HepG2 (cell line): Measurements from ENCODE around the gene ALX3. TPM values are rescaled to one million over a fixed set of nuclear protein-coding genes. Genes with fewer than 3 reads are reported as not detected.

Experiments
- ATAC-seq: fragments of 200-7000 bp; cut with Tn5 transposase; 3 replicates; pipeline ENCODE4 v1.9.1; 2020; ENCODE audit warnings: mild to moderate bottlenecking, moderate library complexity
- BruUV-seq: library from RNA; stranded (reverse); fragments of 400-500 nt; replicated peaks from 2 replicates; lab custom pipeline; 2021; lab: Mats Ljungman, UMichigan
- CTCF ChIA-PET: fragments of 300-600 bp; formaldehyde crosslinking; extraction: SDS; loops from one replicate; lab custom pipeline; 2021; ENCODE audit warnings: low total read pairs, inconsistent platforms, low intra/inter-chr PET ratio; lab: Yijun Ruan, JAX
- POLR2A ChIA-PET: fragments of 350-600 bp; sonication (Branson Sonifier 250); formaldehyde crosslinking; loops from one replicate; lab custom pipeline; 2020; ENCODE audit warnings: antibody characterized with exemption, inconsistent platforms; lab: Yijun Ruan, JAX
- DNase-seq: peaks from one replicate; pipeline ENCODE4 v3.0.0-alpha.2; 2015; ENCODE audit warnings: low spot score
- FAIRE-seq: peaks from 3 replicates; lab custom pipeline; 2011; peaks lifted over from hg19 to GRCh38; lab: Jason Lieb, UNC
- H2AFZ ChIP-seq: one replicate; pipeline ENCODE4 v1.6.1; 2011; ENCODE audit warnings: low read length, inconsistent platforms
- H3K27ac ChIP-seq: fragments of 300-600 bp; 3 replicates; pipeline ENCODE4 v1.8.0; 2011; ENCODE audit warnings: mixed run types, mild to moderate bottlenecking, mixed read lengths, low read length, inconsistent platforms; ENCODE audit not compliant: insufficient read depth; ENCODE audit errors: extremely low read length
- H3K27me3 ChIP-seq, 2 experiments: fragments of 200-600 bp in 1 of 2; 2 replicates in 1 of 2; 3 replicates in 1 of 2; pipeline versions ENCODE4 v1.6.0 to v1.8.0; 2011; ENCODE audit warnings: low read length in 2 of 2, mild to moderate bottlenecking in 2 of 2, moderate library complexity in 2 of 2, inconsistent platforms in 1 of 2; ENCODE audit not compliant: insufficient read depth in 2 of 2, control insufficient read depth in 1 of 2
- H3K36me3 ChIP-seq, 2 experiments: fragments of 200-600 bp in 1 of 2; replicated peaks in 1 of 2; 2 replicates in 1 of 2; 3 replicates in 1 of 2; pipeline versions ENCODE4 v1.5.1 to v1.8.0; 2011; ENCODE audit warnings: low read length in 2 of 2, inconsistent platforms in 1 of 2; ENCODE audit not compliant: insufficient read depth in 2 of 2, control insufficient read depth in 1 of 2
- H3K4me1 ChIP-seq: 2 replicates; pipeline ENCODE4 v1.5.1; 2012; ENCODE audit warnings: low read length, inconsistent platforms; ENCODE audit not compliant: insufficient read depth
- H3K4me2 ChIP-seq: 2 replicates; pipeline ENCODE4 v1.6.0; 2011; ENCODE audit warnings: low read depth, low read length, inconsistent platforms
- H3K4me3 ChIP-seq, 3 experiments: fragments of 200-600 bp in 1 of 3; sonication (generic), shearing (Covaris generic) in 1 of 3; replicated peaks in 1 of 3; 2 replicates each; pipeline ENCODE4 v1.5.1; 2011 to 2016; ENCODE audit warnings: low read length in 3 of 3, inconsistent platforms in 2 of 3, low read depth in 2 of 3, mild to moderate bottlenecking in 2 of 3, control low read depth in 1 of 3, mixed read lengths in 1 of 3; ENCODE audit not compliant: insufficient read depth in 1 of 3
- H3K79me2 ChIP-seq: one replicate; pipeline ENCODE4 v1.6.1; 2011; ENCODE audit warnings: low read length, inconsistent platforms; ENCODE audit not compliant: insufficient read depth
- H3K9ac ChIP-seq: 2 replicates; pipeline ENCODE4 v1.6.0; 2011; ENCODE audit warnings: mild to moderate bottlenecking, low read depth, low read length, inconsistent platforms; ENCODE audit not compliant: insufficient read depth
- H3K9me3 ChIP-seq: 2 replicates; pipeline ENCODE4 v1.5.1; 2012; ENCODE audit warnings: mild to moderate bottlenecking, low read length
- H4K20me1 ChIP-seq: 2 replicates; pipeline ENCODE4 v1.6.0; 2011; ENCODE audit warnings: inconsistent platforms, mild to moderate bottlenecking, low read length, moderate library complexity; ENCODE audit not compliant: insufficient read depth
- HINFP ChIP-seq: sonication (generic); formaldehyde crosslinking; IDR thresholded peaks from 2 replicates; pipeline ENCODE4 v1.4.0; 2020; ENCODE audit warnings: low read depth, mild to moderate bottlenecking, missing genetic modification reagents
- IRF9 ChIP-seq: sonication (generic); formaldehyde crosslinking; IDR thresholded peaks from 2 replicates; pipeline ENCODE4 v1.8.0; 2022; ENCODE audit warnings: missing genetic modification reagents, mild to moderate bottlenecking, borderline replicate concordance
- KAT2B ChIP-seq: fragments of 150-350 bp; IDR thresholded peaks from 2 replicates; pipeline ENCODE4 v1.6.1; 2014; ENCODE audit warnings: low read depth, low read length, borderline replicate concordance
- KMT2B ChIP-seq: IDR thresholded peaks from 2 replicates; pipeline ENCODE4 v1.6.1; 2016; ENCODE audit warnings: missing genetic modification reagents, missing compliant biosample characterization
- MIER3 ChIP-seq: IDR thresholded peaks from 2 replicates; pipeline ENCODE4 v1.6.1; 2016; ENCODE audit warnings: missing compliant biosample characterization, borderline replicate concordance
- PAX8 ChIP-seq: sonication (generic); formaldehyde crosslinking; IDR thresholded peaks from 2 replicates; pipeline ENCODE4 v1.8.0; 2022; ENCODE audit warnings: mild to moderate bottlenecking, missing genetic modification reagents, borderline replicate concordance
- RFX5 ChIP-seq: IDR thresholded peaks from 2 replicates; pipeline ENCODE4 v1.6.1; 2011; ENCODE audit warnings: low read depth, low read length, improper control_type of control experiment
- SNAI1 ChIP-seq: sonication (generic); formaldehyde crosslinking; IDR thresholded peaks from 2 replicates; pipeline ENCODE4 v1.5.0; 2020; ENCODE audit warnings: mild to moderate bottlenecking, missing genetic modification reagents, borderline replicate concordance
- SP140L ChIP-seq: sonication (generic); formaldehyde crosslinking; IDR thresholded peaks from 2 replicates; pipeline ENCODE4 v1.4.0; 2020; ENCODE audit warnings: missing genetic modification reagents, borderline replicate concordance
- TRIM24 ChIP-seq: sonication (generic); formaldehyde crosslinking; IDR thresholded peaks from 2 replicates; pipeline ENCODE4 v1.8.0; 2022; ENCODE audit warnings: mild to moderate bottlenecking, missing genetic modification reagents
- ZNF253 ChIP-seq: sonication (generic); formaldehyde crosslinking; IDR thresholded peaks from 2 replicates; pipeline ENCODE4 v1.8.0; 2022; ENCODE audit warnings: mild to moderate bottlenecking, missing genetic modification reagents, borderline replicate concordance
- ZNF564 ChIP-seq: sonication (generic); formaldehyde crosslinking; IDR thresholded peaks from 2 replicates; pipeline ENCODE4 v1.8.1; 2023; ENCODE audit warnings: mild to moderate bottlenecking, missing genetic modification reagents
- ZNF773 ChIP-seq: sonication (generic); formaldehyde crosslinking; IDR thresholded peaks from 2 replicates; pipeline ENCODE4 v1.4.0; 2020; ENCODE audit warnings: missing genetic modification reagents, borderline replicate concordance
- ZZZ3 ChIP-seq: sonication (generic); formaldehyde crosslinking; IDR thresholded peaks from 2 replicates; pipeline ENCODE4 v1.4.0; 2020; ENCODE audit warnings: missing genetic modification reagents, mild to moderate bottlenecking, borderline replicate concordance
- WGBS: methylation state at CpG from one replicate; pipeline ENCODE4 v1.1.6; 2017; ENCODE audit warnings: low lambda C conversion rate; 5-methylcytosine and 5-hydroxymethylcytosine counted together
- in situ Hi-C: cut with HindIII; loops from 2 replicates; pipeline ENCODE4 v1.10.0; 2017; ENCODE audit warnings: low pct_unique_long_range_greater_than_20kb; ENCODE audit not compliant: extremely low pct_ligation_motif_present
- intact Hi-C: fragments of 100-400 bp; cut with micrococcal nuclease; formaldehyde crosslinking; loops from one replicate; pipeline ENCODE4 v1.10.0; 2022; ENCODE audit not compliant: unreplicated experiment
- polyA plus RNA-seq, 8 experiments: library from polyadenylated mRNA; depleted of rRNA in 3 of 8; stranded (reverse) in 7 of 8; unstranded in 1 of 8; fragments of >200 nt; fragmentation: Illumina TruSeq in 4 of 8; extraction: Trizol in 4 of 8; gene quantifications; 2 replicates each; pipeline versions ENCODE4 v1.2.1 to v1.2.3, GENCODE V29; 2011 to 2016; ENCODE audit warnings: low read depth in 4 of 8, missing spikeins in 1 of 8, mixed read lengths in 1 of 8; ENCODE audit not compliant: insufficient read depth in 1 of 8
- total RNA-seq, 5 experiments: library from RNA; depleted of rRNA; stranded (reverse); fragments of >200 nt; fragmentation: Illumina TruSeq; extraction: Trizol; gene quantifications; 2 replicates each; pipeline ENCODE4 v1.2.3, GENCODE V29; 2016; ENCODE audit warnings: low read depth in 1 of 5
- TF ChIP-seq, protein P1 (sequence below): IDR thresholded peaks from 2 replicates; pipeline ENCODE4 v1.4.0; 2020; ENCODE audit warnings: mild to moderate bottlenecking, missing genetic modification reagents

The ALX3 gene
- total and polyA plus RNA-seq, 2 of the 13 experiments (the other 11 are each of a cell fraction or from before 2014, with no cell fraction given), result not detected

- H2AFZ ChIP-seq, result no peak overlapping the region
- intact Hi-C loops, result no loop called here
- DNase-seq (no peak), FAIRE-seq (no peak), ATAC-seq (no peak)
- H3K4me3 ChIP-seq, result no peak overlapping the region
- in situ Hi-C loops, result no loop called here
- BruUV-seq, result no TSS peak
- H3K9ac ChIP-seq, result no peak overlapping the region
- no peaks in the 10 kb centered on the region for H4K20me1 ChIP-seq
- H3K27me3 ChIP-seq, result peaks cover 6 to 42% of the 10 kb centered on the region in 2 experiments; a peak in 3 of 5 replicates
- no peak for TF ChIP-seq KMT2B (CRISPR knock-in tag)
- TF ChIP-seq IRF9, result no peak
- no peak for TF ChIP-seq KAT2B
- no peak for TF ChIP-seq ZNF773 (CRISPR knock-in tag)
- no peak for TF ChIP-seq TRIM24 (CRISPR knock-in tag)
- TF ChIP-seq, protein P1, sequence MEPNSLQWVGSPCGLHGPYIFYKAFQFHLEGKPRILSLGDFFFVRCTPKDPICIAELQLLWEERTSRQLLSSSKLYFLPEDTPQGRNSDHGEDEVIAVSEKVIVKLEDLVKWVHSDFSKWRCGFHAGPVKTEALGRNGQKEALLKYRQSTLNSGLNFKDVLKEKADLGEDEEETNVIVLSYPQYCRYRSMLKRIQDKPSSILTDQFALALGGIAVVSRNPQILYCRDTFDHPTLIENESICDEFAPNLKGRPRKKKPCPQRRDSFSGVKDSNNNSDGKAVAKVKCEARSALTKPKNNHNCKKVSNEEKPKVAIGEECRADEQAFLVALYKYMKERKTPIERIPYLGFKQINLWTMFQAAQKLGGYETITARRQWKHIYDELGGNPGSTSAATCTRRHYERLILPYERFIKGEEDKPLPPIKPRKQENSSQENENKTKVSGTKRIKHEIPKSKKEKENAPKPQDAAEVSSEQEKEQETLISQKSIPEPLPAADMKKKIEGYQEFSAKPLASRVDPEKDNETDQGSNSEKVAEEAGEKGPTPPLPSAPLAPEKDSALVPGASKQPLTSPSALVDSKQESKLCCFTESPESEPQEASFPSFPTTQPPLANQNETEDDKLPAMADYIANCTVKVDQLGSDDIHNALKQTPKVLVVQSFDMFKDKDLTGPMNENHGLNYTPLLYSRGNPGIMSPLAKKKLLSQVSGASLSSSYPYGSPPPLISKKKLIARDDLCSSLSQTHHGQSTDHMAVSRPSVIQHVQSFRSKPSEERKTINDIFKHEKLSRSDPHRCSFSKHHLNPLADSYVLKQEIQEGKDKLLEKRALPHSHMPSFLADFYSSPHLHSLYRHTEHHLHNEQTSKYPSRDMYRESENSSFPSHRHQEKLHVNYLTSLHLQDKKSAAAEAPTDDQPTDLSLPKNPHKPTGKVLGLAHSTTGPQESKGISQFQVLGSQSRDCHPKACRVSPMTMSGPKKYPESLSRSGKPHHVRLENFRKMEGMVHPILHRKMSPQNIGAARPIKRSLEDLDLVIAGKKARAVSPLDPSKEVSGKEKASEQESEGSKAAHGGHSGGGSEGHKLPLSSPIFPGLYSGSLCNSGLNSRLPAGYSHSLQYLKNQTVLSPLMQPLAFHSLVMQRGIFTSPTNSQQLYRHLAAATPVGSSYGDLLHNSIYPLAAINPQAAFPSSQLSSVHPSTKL (CRISPR knock-in tag), result no peak
- TF ChIP-seq SP140L (CRISPR knock-in tag), result no peak
- no peak for TF ChIP-seq PAX8 (CRISPR knock-in tag)
- TF ChIP-seq ZZZ3 (CRISPR knock-in tag), result no peak
- no peak for TF ChIP-seq ZNF253
- no peak for TF ChIP-seq RFX5
- no peak for TF ChIP-seq ZNF564 (CRISPR knock-in tag)
- TF ChIP-seq HINFP (CRISPR knock-in tag), result no peak
- TF ChIP-seq SNAI1 (CRISPR knock-in tag), result no peak
- TF ChIP-seq MIER3 (CRISPR knock-in tag), result no peak
- H3K36me3 ChIP-seq, result no peaks in the 10 kb centered on the region
- no peak overlapping the region for H3K4me2 ChIP-seq
- H3K4me1 ChIP-seq, result no peaks in the 10 kb centered on the region
- 15% methylated on average over 4 of the region's 5 CpGs for WGBS
- no peaks in the 10 kb centered on the region for H3K79me2 ChIP-seq
- H3K9me3 ChIP-seq, result no peaks in the 10 kb centered on the region
- CTCF ChIA-PET, result no interaction called here
- POLR2A ChIA-PET, result no interaction called here
- no peak overlapping the region for H3K27ac ChIP-seq
Observed at GRCh38 chr1:110114173-110114572, 43.7 kb upstream of the ALX3 start.
